HG03342 (cell line): ENCODE results near the gene PCSK7.

Source experiments
- ATAC-seq: cut with Tn5 transposase; IDR thresholded peaks from one replicate; pipeline ENCODE4 v1.9.1; 2021; ENCODE audit warnings: mild to moderate bottlenecking, moderate library complexity; ENCODE audit not compliant: unreplicated experiment

The PCSK7 gene

GRCh38 chr11:117169736-117170135, 62.1 kb downstream of the PCSK7 start:
- ATAC-seq, result no peak

DNA sequence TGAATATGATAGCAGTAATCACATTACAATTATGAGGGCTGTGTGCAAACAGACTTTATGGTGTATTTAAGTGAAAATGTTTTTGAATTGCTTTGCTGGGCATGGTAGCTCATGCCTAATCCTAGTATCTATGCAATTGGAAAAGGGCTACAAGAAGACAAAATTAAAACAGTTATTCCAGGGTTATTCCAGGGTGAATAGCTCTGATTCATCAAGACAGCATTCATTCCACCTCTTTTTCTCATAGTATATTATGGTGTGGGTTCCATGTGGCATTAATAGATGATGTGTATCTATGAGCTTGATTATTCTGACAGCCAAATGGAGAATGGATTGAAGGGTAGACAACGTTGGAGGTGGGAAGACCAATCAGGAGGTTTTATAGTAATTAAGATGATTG, 65.4 kb downstream of the PCSK7 start:
- ATAC-seq, result no peak

DNA sequence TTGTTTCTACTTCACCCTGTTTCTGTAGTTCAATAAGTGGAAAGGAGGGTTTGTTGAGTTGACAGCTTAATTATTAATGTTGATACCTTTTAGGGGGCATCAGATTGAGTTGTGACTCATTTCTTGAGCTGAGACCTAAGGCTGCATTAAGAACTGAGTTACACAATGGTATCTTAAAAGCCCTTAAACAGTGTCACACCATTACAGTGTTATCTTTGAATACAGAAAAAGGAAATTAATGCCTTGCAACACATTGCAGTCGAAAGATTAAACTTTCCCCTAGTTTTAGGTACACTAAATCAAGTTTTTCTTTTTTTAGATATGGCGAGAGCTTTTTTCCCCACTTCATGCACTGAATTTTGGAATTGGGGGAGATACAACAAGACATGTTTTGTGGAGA, 71.0 kb downstream of the PCSK7 start:
- ATAC-seq, result no peak

- ATAC-seq, result no peak
Measured at GRCh38 chr11:117159892-117160291, 72.0 kb downstream of the PCSK7 start.

GRCh38 chr11:117157507-117157906, 74.4 kb downstream of the PCSK7 start:
- ATAC-seq, result no peak

GRCh38 chr11:117154468-117154867, 77.4 kb downstream of the PCSK7 start:
- ATAC-seq, result no peak
